Peyer's patch (tissue), 4 donors: ENCODE data around the gene AMER3.

Experiments
- POLR2A ChIP-seq, 2 donors: fragments of 450-650 bp; IDR thresholded peaks; one replicate each; pipeline ENCODE4 v1.5.1; 2017; ENCODE audit warnings: antibody characterized with exemption in 2 of 2, mild to moderate bottlenecking in 2 of 2, moderate library complexity in 2 of 2
- TF ChIP-seq, protein P1 (sequence below), 6 experiments: fragments of 450-650 bp in 4 of 6; fragments of 200-600 bp in 2 of 6; sonication (generic) in 1 of 6; IDR thresholded peaks; one replicate each; pipeline ENCODE4 v1.5.1; 2017 to 2019; ENCODE audit warnings: antibody characterized with exemption in 6 of 6, mild to moderate bottlenecking in 3 of 6, moderate library complexity in 1 of 6

GRCh38 chr2:130762031-130762909, 6.9 kb downstream of the AMER3 start:
- TF ChIP-seq, protein P1, sequence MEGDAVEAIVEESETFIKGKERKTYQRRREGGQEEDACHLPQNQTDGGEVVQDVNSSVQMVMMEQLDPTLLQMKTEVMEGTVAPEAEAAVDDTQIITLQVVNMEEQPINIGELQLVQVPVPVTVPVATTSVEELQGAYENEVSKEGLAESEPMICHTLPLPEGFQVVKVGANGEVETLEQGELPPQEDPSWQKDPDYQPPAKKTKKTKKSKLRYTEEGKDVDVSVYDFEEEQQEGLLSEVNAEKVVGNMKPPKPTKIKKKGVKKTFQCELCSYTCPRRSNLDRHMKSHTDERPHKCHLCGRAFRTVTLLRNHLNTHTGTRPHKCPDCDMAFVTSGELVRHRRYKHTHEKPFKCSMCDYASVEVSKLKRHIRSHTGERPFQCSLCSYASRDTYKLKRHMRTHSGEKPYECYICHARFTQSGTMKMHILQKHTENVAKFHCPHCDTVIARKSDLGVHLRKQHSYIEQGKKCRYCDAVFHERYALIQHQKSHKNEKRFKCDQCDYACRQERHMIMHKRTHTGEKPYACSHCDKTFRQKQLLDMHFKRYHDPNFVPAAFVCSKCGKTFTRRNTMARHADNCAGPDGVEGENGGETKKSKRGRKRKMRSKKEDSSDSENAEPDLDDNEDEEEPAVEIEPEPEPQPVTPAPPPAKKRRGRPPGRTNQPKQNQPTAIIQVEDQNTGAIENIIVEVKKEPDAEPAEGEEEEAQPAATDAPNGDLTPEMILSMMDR (IDR thresholded peaks at IDR 0.05), result no peak
- TF ChIP-seq POLR2A (IDR thresholded peaks at IDR 0.05), result no peak
